NB4 (cell line): Measurements from ENCODE around the gene PDHB.
A peak's percentile ranks its signal among the peaks of the same experiment; 100 is the strongest.

ENCODE experiments used
- DNase-seq: peaks from one replicate; pipeline ENCODE4 v3.0.0; 2010; ENCODE audit warnings: low read depth
- H3K4me3 ChIP-seq: one replicate; pipeline ENCODE4 v1.5.1; 2011; ENCODE audit warnings: mild to moderate bottlenecking, low read depth, low read length, moderate library complexity
- MAX ChIP-seq: IDR thresholded peaks from 2 replicates; pipeline ENCODE4 v1.6.1; 2011; ENCODE audit warnings: low read depth, low read length
- MYC ChIP-seq: IDR thresholded peaks from 2 replicates; pipeline ENCODE4 v1.6.1; 2011; ENCODE audit warnings: low read depth, low read length
- POLR2A ChIP-seq: IDR thresholded peaks from 2 replicates; pipeline ENCODE4 v1.6.1; 2011; ENCODE audit warnings: mild to moderate bottlenecking; ENCODE audit not compliant: insufficient read length; ENCODE audit errors: extremely low read depth
- TF ChIP-seq, protein P1 (sequence below): IDR thresholded peaks from one replicate; pipeline ENCODE4 v1.5.1; 2012; ENCODE audit warnings: low read depth, low read length

PDHB gene

GRCh38 chr3:58473275-58473674 lies 39.6 kb upstream of the PDHB start:
- TF ChIP-seq, protein P1, sequence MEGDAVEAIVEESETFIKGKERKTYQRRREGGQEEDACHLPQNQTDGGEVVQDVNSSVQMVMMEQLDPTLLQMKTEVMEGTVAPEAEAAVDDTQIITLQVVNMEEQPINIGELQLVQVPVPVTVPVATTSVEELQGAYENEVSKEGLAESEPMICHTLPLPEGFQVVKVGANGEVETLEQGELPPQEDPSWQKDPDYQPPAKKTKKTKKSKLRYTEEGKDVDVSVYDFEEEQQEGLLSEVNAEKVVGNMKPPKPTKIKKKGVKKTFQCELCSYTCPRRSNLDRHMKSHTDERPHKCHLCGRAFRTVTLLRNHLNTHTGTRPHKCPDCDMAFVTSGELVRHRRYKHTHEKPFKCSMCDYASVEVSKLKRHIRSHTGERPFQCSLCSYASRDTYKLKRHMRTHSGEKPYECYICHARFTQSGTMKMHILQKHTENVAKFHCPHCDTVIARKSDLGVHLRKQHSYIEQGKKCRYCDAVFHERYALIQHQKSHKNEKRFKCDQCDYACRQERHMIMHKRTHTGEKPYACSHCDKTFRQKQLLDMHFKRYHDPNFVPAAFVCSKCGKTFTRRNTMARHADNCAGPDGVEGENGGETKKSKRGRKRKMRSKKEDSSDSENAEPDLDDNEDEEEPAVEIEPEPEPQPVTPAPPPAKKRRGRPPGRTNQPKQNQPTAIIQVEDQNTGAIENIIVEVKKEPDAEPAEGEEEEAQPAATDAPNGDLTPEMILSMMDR, result no peak
- TF ChIP-seq MAX (no peak), POLR2A (no peak), MYC (no peak)
- no peak overlapping the region for H3K4me3 ChIP-seq
- DNase-seq, result no peak

DNA sequence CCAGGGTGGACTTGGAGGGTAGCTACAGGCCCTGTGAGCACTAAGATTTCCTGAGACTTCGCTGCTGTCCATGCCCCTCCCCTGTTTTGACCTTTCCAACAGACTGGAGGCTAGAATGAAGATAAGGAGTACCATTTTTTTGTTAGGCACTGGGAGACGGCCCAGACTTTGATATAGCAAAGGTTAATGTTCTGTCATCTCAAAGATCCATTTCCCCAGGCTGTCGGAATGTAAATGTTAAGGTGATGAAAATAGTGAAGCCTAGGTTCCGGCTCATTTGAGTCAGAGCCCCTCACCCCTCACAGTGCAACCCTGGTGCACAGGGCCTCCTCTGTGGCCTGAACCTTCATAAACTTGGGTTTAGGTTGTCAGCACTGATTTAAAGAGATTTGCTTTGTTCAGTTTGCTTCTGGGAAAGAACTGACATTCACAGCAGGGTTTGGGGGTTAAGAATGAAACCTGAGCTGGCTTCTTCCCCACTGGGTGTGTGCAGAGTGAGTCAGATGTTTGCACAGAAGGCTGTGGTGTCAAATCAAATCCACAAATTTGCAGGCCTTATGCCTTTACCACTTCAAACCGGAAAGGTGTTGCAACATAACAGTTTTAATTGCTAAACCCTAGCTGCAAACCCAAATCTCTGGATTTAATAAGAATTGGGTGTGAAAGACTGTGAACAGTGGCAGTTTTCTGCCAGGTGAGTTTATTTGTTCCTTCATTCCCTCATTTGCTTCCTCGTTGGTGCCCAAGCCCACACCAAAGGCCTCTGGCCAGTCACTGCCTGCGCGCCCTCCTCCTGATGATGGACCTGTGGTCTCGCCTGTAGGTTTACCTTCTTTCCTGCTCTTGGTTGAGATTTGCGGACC lies 37.6 kb upstream of the PDHB start:
- H3K4me3 ChIP-seq, result no peak overlapping the region
- TF ChIP-seq MAX (peak; percentile 70), POLR2A (no peak), MYC (peak; percentile 76)
- DNase-seq, result peak; percentile 94

DNA sequence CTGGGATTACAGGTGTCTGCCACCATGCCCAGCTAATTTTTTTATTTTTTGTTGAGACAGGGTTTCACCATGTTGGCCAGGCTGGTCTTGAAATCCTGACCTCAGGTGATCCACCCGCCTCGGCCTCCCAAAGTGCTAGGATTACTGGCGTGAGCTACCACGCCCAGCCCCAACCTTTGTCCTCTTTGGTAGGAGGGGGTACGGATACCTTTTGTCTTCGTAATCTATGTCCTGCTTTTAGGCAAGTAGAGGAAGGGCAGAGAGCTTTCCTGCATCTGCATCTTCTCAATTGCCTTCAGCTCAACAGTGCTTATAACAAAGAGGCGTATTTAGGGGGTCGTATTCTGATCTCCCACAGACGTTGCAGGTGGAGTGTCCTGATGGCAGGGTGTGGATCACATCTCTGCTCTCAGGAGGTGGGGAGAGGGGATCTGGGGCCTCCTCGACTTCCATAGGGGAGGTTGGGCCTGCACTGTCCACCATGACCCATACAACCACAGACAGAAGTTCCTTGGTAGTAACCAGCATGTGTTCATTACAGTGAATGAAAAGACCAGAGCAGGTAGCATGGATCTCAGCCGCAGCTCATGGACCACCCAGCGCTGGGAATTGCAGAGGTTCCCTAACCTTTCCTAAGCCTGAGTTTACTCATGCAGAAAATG lies 36.9 kb upstream of the PDHB start:
- no peak for TF ChIP-seq POLR2A
- no peak for TF ChIP-seq MAX
- TF ChIP-seq, protein P1, result no peak
- no peak for TF ChIP-seq MYC
- H3K4me3 ChIP-seq, result no peak overlapping the region
- no peak for DNase-seq

DNA sequence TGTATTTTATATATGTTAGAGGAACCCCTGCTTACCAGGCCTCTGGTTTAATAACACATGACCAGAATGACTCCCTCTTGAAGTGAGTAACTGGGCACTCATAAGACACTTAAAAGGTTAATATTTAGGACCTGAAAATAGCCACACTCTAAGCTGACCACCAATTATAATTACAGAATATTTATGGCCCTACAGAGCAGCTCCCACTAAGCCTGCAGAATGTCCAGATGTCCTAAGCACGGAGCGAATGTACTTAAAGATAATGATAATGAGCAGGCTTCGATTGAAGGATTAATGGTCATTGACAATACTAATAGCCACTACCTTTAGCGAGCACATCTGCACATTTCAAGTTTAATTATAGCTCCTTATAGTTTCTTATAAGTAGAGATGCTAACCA lies 35.5 kb upstream of the PDHB start:
- DNase-seq, result no peak
- TF ChIP-seq MYC (no peak), POLR2A (no peak), MAX (no peak)
- TF ChIP-seq, protein P1, result no peak
- no peak overlapping the region for H3K4me3 ChIP-seq

DNA sequence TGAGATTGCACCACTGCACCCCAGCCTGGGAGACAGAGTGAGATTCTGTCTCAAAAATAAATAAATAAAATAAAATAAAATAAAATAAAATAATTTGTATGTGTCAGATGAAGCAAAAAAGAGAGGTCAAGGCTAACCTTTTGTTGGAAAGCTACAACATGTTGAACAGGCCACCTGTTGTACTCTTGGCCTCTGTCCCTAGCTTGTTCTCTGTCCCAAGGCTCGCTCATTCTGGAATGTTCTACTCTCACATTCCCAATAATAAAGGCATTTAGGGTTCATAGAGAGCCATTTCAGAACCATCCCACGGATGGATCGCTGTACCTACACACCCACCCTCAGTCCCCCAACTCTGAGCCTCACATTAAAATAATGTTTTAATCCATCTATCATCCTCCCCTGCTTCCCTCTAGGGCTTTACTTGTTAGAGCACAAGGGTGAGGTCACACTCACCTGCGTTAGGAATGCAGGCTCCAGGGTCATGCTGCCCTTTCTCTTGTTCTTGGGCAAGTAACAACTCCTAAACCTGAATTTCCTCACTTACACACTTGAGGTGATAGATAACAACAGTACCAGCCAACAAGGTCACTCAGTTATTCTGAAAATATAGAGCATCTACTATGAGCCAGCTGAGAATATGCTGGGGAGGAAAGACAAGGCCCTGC lies 33.4 kb upstream of the PDHB start:
- DNase-seq, result no peak
- TF ChIP-seq POLR2A (no peak), MAX (no peak), MYC (no peak)
- TF ChIP-seq, protein P1, result no peak

GRCh38 chr3:58464866-58465265 lies 31.2 kb upstream of the PDHB start:
- DNase-seq, result no peak
- TF ChIP-seq MAX (no peak), POLR2A (no peak), MYC (no peak)
- TF ChIP-seq, protein P1, result no peak
- H3K4me3 ChIP-seq, result no peak overlapping the region

More for the DNA sequence above, 33.4 kb upstream of the PDHB start:
- no peak overlapping the region for H3K4me3 ChIP-seq
